GM21367 (cell line): ENCODE measurements around the gene NDUFA3.

Experiments used
- ATAC-seq: cut with Tn5 transposase; IDR thresholded peaks from one replicate; pipeline ENCODE4 v1.9.1; 2021; ENCODE audit not compliant: unreplicated experiment

Gene NDUFA3

GRCh38 chr19:54137699-54138488, 35.2 kb downstream of the NDUFA3 start, which contains the start of gene CNOT3:
Gene CNOT3 (plus strand): TSS chr19:54137762. CDS start chr19:54142979, 5,217 bp downstream.
- no peak for ATAC-seq

- ATAC-seq, result no peak
These were observed 36.0 kb downstream of the NDUFA3 start for GRCh38 chr19:54138489-54139256.

DNA sequence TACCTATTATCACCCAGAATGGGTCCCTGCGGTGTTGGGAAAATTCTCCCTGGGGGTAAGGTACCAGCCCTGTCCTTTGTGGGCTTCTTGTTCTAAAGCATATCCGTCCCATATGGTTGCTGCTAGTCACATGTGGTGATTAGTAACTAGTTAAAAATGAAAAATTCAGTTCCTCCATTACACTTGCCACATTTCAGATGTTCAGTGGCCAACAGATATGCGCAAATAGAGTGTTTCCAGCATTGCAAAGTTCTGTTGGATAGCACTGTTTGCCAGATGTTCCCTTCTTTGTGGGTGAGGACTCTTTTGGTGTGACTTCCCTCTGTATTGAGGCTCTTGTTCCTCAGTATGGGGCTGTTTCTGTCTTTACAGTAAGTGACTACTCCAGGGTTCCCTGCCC, 38.7 kb downstream of the NDUFA3 start:
- no peak for ATAC-seq

GRCh38 chr19:54142166-54142780, 39.6 kb downstream of the NDUFA3 start:
- ATAC-seq, result no peak

DNA sequence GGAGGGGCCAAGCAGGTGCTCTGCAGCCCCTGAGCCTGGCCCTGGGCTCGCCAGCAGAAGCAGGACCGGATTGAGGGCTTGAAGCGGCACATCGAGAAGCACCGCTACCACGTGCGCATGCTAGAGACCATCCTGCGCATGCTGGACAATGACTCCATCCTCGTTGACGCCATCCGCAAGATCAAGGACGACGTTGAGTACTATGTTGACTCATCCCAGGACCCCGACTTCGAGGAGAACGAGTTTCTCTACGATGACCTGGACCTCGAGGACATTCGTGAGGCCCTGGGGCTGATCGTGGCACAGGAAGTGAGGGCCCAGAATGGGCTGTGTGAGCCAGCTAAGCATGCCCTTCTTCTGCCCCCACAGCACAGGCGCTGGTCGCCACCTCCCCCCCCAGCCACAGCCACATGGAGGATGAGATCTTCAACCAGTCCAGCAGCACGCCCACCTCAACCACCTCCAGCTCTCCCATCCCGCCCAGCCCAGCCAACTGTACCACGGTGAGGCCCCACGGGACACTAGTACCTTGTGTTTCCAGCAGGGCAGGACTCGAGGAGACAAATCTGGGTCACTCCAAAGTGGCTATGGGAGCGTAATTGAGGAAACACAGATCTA, 43.0 kb downstream of the NDUFA3 start:
- no peak for ATAC-seq

DNA sequence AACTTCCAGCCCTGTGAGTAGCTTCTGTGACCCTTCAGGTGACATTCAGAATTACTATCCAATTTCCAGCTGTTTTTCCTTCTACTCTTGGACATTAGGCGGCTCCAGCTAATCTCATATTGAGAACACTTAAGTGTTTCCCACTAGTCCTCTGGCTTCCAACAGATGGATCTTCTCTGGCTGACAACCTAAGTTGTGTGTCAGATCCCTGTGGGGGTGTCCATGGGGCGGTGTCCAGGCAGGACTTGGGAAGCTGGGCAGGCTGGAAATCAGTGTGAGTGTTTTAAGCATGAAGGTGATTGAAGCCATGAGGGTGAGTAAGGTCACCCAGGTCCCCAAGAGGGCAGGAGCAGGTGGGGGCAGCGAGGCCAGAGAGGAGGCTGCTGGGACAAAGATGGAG, 45.0 kb downstream of the NDUFA3 start:
- ATAC-seq, result no peak

GRCh38 chr19:54148158-54148557, 45.5 kb downstream of the NDUFA3 start:
- no peak for ATAC-seq

- ATAC-seq, result no peak
These were observed 46.6 kb downstream of the NDUFA3 start for GRCh38 chr19:54149021-54149812.

DNA sequence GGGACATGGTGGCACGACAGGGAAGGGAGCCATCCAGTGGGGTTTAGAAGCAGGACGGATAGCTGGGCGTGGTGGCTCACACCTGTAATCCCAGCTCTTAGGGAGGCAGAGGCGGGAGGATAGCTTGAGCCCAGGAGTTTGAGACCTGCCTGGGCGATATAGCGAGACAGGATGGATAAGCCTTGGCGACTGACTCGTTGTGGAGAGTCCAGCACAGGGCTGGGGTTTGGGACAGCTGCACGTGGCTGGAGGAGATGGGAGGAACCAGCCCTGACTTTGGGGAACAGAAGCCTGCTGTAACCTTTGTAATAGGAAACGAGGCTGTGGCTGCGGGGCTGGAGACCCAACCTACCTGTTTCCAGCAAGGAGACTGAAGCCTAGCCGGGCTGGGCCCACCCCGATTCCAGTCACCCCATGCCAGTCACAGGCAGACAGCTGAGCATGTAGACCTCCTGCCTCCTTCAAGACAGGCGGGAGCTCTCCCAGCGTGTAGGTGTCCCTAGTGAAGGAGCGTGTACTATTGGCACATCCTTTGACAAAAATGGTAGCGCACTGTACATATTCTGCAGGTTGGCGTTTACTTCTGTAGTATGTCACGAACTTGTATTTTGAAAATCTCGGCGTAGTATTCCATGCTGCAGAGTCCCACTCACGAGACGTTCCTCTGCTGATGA, 48.8 kb downstream of the NDUFA3 start:
- ATAC-seq, result no peak

GRCh38 chr19:54152267-54152666, 49.6 kb downstream of the NDUFA3 start:
- ATAC-seq, result no peak

DNA sequence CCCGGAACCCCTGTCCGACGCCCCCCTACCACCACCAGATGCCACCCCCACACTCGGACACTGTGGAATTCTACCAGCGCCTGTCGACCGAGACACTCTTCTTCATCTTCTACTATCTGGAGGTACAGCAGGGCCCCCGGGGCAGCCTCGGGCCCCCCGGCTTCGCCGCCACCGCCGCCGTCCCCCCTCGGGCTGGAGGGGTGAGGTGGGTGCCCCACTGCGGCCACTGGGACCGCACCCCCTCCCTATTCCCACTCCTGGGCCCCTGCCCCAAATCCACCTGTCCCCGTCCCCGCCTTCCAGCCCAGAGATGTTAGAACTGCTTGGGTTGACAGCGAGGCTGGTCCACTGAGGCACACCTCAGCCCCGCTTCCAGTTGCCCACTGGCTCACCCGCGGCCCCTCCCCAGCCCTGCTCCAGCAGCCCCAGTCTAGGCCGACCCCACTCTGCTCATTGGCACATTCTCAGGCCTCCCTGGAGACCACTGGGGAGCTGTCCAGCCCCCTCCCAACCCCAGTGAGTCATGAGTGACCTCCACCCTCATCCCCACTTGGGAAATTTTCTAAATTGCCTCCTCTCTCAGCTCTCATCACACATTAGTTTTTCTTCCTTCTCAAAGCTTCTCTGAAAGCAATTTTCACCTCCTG, 50.3 kb downstream of the NDUFA3 start:
- no peak for ATAC-seq

DNA sequence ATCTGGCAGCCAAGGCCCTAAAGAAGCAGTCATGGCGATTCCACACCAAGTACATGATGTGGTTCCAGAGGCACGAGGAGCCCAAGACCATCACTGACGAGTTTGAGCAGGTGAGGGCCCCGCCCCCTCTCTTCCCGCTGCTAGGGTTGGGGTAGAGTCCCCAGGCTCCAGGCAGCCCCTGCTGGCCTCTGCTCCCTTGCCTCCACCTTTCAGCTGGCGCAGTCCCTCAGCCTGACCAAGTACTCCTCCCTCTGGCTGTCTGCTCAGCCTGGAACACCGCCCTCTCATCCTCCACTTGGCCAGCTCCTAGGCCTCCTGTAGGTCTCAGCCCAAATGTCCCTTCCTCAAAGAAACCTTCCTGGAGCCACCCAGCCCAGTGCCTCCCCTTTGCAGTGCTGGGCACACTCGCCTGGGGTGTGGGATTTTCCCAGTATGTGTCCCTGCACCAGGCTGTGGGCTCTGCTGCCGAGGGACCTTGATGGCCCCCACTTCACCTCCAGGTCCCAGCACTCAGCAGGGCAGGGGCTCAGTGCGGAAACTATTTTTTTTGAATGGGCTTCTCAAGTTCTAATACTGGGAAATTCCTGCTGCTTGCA, 51.2 kb downstream of the NDUFA3 start:
- no peak for ATAC-seq

DNA sequence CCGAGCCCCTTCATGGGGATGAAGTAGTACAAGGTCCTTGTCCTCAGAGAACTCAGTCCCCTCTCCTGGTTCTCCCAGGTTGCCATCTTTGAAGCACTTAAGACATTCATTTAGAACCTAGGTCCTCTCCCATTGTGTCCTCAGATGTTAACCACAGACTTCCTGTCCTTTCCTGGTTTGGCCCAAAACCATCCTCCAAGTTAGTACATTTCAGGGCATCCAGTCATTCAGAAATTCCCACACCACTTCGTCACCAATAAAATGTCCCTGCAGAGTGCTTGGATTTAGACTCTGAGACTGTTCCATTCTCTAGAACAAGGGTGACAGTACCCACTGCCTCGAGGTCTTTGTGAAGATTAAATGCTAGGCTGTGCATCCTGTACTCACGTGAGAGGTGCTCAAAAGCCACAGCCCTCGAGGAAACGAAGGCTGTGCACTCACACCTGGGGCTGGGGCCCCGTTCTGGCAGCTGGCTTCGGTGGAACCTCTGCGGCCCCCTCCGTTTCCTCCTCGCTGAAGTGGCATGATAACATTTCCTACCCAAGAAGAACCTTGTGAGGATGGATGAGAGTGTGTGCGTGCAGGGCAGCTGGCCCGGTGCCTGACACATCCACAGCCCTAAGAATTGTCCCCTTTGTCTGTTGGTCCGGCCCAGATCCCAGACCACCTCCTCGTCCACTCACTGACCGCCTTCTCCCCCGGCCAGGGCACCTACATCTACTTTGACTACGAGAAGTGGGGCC, 52.1 kb downstream of the NDUFA3 start:
- ATAC-seq, result no peak

DNA sequence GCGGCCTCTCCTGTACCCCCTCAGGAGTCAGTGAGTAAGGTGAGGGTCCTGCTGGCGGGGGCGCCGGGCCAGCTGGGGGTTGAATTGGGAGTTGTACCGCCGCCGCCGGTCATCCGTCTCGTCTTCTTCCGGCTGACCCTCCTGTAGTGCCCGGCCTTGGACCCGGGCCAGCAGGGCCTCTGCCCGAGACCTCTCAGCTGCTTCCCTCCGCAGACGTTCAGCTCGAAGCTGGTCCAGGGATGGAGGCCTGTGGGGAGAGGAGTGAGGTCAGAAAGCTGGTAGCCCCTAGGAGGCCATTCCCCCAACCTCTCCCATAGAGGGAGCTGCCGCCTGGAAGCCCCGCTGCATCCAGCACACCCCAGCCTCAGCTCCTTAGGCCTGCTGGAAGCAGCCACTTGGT, 53.0 kb downstream of the NDUFA3 start:
- no peak for ATAC-seq

DNA sequence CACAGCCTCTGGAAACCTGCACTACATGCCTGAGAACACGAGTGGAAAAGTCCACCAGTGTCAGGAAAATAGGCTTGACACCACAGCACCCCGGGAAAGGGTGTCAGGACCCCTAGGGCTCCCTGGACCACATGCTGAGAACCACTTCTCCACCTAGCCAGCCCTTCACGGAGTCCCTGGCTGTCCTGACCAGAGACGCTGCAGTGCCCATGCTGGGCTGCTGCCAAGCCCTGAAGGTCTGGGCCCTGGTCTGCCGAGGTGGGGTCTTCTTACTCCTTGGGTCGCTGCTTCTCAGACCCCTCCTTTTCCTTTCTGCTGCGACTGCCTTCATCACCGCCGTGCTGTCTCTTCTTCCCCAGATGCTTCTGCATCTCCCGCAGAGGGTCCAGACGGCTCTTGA, 53.8 kb downstream of the NDUFA3 start:
- ATAC-seq, result no peak

DNA sequence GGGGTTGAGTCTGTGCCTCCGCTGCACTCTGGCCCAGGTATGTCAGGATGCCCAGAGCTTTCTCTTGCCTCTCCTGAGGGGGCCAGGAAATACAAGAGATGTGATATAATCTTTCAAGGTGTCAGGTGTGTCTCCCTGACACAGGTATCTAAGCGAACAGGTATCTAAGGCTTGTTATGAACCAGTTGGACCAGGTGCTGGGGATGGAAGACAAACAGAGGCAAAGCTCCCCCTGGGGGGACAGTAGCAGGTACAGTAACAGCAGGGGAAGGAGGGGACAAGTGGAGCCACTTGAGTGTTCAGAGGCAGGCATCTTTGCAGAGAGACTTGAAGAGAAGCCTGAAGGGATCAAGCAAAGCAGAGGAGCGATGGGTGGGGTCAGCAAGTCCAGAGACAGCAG, 54.3 kb downstream of the NDUFA3 start:
- ATAC-seq, result no peak
